Activated T-helper 1 cell treated with Interleukin-2 at 50 U/mL for 16 hours (primary cell): Measurements from ENCODE around the gene TADA2B.
A peak's percentile ranks its signal among the peaks of the same experiment; 100 is the strongest.

ENCODE experiments used
- DNase-seq: peaks from one replicate; pipeline ENCODE4 v3.0.0-alpha.2; 2020; ENCODE audit warnings: low read depth

The TADA2B gene

GRCh38 chr4:7041801-7042502, 1.2 kb upstream of the TADA2B start:
- peak; percentile 6 for DNase-seq

GRCh38 chr4:7042503-7043283, 479 bp upstream of the TADA2B start:
- no peak for DNase-seq

GRCh38 chr4:7044137-7044930, 1.2 kb downstream of the TADA2B start:
- no peak for DNase-seq

GRCh38 chr4:7045553-7045952, 2.4 kb downstream of the TADA2B start:
- DNase-seq, result no peak

- no peak for DNase-seq
These were observed 3.1 kb downstream of the TADA2B start for GRCh38 chr4:7045961-7046921.

GRCh38 chr4:7046971-7047370, 3.8 kb downstream of the TADA2B start:
- no peak for DNase-seq

- DNase-seq, result no peak
These were observed 5.5 kb downstream of the TADA2B start for GRCh38 chr4:7048642-7049041.

GRCh38 chr4:7049295-7049694, 6.1 kb downstream of the TADA2B start:
- no peak for DNase-seq

- no peak for DNase-seq
These were observed 6.6 kb downstream of the TADA2B start for GRCh38 chr4:7049739-7050138.

GRCh38 chr4:7050481-7051143, 7.4 kb downstream of the TADA2B start:
- no peak for DNase-seq

GRCh38 chr4:7051144-7051495, 7.9 kb downstream of the TADA2B start:
- DNase-seq, result no peak

GRCh38 chr4:7051905-7052304, 8.7 kb downstream of the TADA2B start:
- no peak for DNase-seq

GRCh38 chr4:7052313-7052712, 9.1 kb downstream of the TADA2B start:
- no peak for DNase-seq

- DNase-seq, result no peak
These were observed 9.9 kb downstream of the TADA2B start for GRCh38 chr4:7052923-7053715.

- no peak for DNase-seq
These were observed 11.1 kb downstream of the TADA2B start for GRCh38 chr4:7054106-7054880.

- DNase-seq, result no peak
These were observed 12.2 kb downstream of the TADA2B start for GRCh38 chr4:7055111-7055989.

GRCh38 chr4:7055990-7056325, 12.8 kb downstream of the TADA2B start:
- no peak for DNase-seq

- DNase-seq, result no peak
These were observed 15.6 kb downstream of the TADA2B start for GRCh38 chr4:7058792-7059191.

GRCh38 chr4:7059662-7060061, 16.5 kb downstream of the TADA2B start:
- no peak for DNase-seq
